Progenitor cell of endocrine pancreas (in vitro differentiated cells): ENCODE results near the gene GULP1. TPM values are rescaled to one million over a fixed set of nuclear protein-coding genes. Genes with fewer than 3 reads are reported as not detected.
A peak's percentile ranks its signal among the peaks of the same experiment; 100 is the strongest.

ENCODE experiments used
- DNase-seq: peaks from one replicate; pipeline ENCODE4 v3.0.0; 2021; ENCODE audit warnings: low spot score; ENCODE audit not compliant: unreplicated experiment
- H3K27ac Mint-ChIP-seq: 2 replicates; pipeline ENCODE4 v1.8.0; 2021; ENCODE audit warnings: mild to moderate bottlenecking, moderate library complexity, mixed read lengths
- H3K27me3 Mint-ChIP-seq: 2 replicates; pipeline ENCODE4 v1.8.0; 2021; ENCODE audit warnings: mixed read lengths
- H3K36me3 Mint-ChIP-seq: 2 replicates; pipeline ENCODE4 v1.8.0; 2022; ENCODE audit warnings: mixed read lengths; ENCODE audit not compliant: insufficient read depth
- H3K4me1 Mint-ChIP-seq: 2 replicates; pipeline ENCODE4 v1.8.0; 2021; ENCODE audit warnings: low read depth, mixed read lengths
- H3K4me3 Mint-ChIP-seq: 2 replicates; pipeline ENCODE4 v1.8.0; 2021; ENCODE audit warnings: low read depth, mild to moderate bottlenecking, moderate library complexity, mixed read lengths
- H3K9me3 Mint-ChIP-seq: 2 replicates; pipeline ENCODE4 v1.8.0; 2021; ENCODE audit warnings: low read depth, mixed read lengths
- CTCF ChIP-seq: fragments of 200-600 bp; sonication (generic); IDR thresholded peaks from one replicate; pipeline ENCODE4 v1.5.0; 2021; ENCODE audit warnings: antibody characterized with exemption, mild to moderate bottlenecking; ENCODE audit not compliant: unreplicated experiment
- total RNA-seq: library from RNA; stranded (reverse); gene quantifications from 2 replicates; pipeline ENCODE4 v1.2.1, GENCODE V29; 2021

GULP1 gene
- total RNA-seq, 1 donor from 2014 or later: 39.4 TPM

- H3K4me1 Mint-ChIP-seq: no peaks in the 10 kb centered on the region
- H3K4me3 Mint-ChIP-seq: no peak overlapping the region
- H3K36me3 Mint-ChIP-seq: peaks cover 12% of the 10 kb centered on the region
- no peak for TF ChIP-seq CTCF
- DNase-seq: no peak
- no peaks in the 10 kb centered on the region for H3K27me3 Mint-ChIP-seq
- H3K9me3 Mint-ChIP-seq: peaks cover 5% of the 10 kb centered on the region
- no peak overlapping the region for H3K27ac Mint-ChIP-seq
Observed at GRCh38 chr2:188449561-188449960, 157.9 kb downstream of the GULP1 start.

GRCh38 chr2:188449971-188450370 is 158.3 kb downstream of the GULP1 start:
- H3K4me3 Mint-ChIP-seq: no peak overlapping the region
- peaks cover 5% of the 10 kb centered on the region for H3K9me3 Mint-ChIP-seq
- no peak for DNase-seq
- H3K36me3 Mint-ChIP-seq: peaks cover 13% of the 10 kb centered on the region
- no peak for TF ChIP-seq CTCF
- no peaks in the 10 kb centered on the region for H3K27me3 Mint-ChIP-seq
- no peak overlapping the region for H3K27ac Mint-ChIP-seq
- no peaks in the 10 kb centered on the region for H3K4me1 Mint-ChIP-seq

- Mint-ChIP-seq H3K36me3 (peaks cover 13% of the 10 kb centered on the region), H3K27me3 (no peaks in the 10 kb centered on the region), H3K9me3 (peaks cover 9% of the 10 kb centered on the region), H3K4me3 (no peak overlapping the region), H3K27ac (no peak overlapping the region), H3K4me1 (no peaks in the 10 kb centered on the region)
- TF ChIP-seq CTCF: no peak
- DNase-seq: no peak
Observed at GRCh38 chr2:188450732-188451483, 159.2 kb downstream of the GULP1 start.

GRCh38 chr2:188452084-188452483 is 160.4 kb downstream of the GULP1 start:
- Mint-ChIP-seq H3K9me3 (peaks cover 9% of the 10 kb centered on the region), H3K27ac (no peak overlapping the region), H3K36me3 (peaks cover 14% of the 10 kb centered on the region), H3K4me1 (no peaks in the 10 kb centered on the region), H3K27me3 (no peaks in the 10 kb centered on the region), H3K4me3 (no peak overlapping the region)
- no peak for DNase-seq
- TF ChIP-seq CTCF: no peak

GRCh38 chr2:188456114-188456909 is 164.6 kb downstream of the GULP1 start:
- Mint-ChIP-seq H3K27ac (no peak overlapping the region), H3K4me1 (no peaks in the 10 kb centered on the region), H3K36me3 (peaks cover 18% of the 10 kb centered on the region), H3K4me3 (no peak overlapping the region), H3K27me3 (no peaks in the 10 kb centered on the region), H3K9me3 (peaks cover 15% of the 10 kb centered on the region)
- no peak for DNase-seq
- TF ChIP-seq CTCF: peak; percentile 18
